Measurements from ENCODE around the gene RIPOR1. TPM values are rescaled to one million over a fixed set of nuclear protein-coding genes. Genes with fewer than 3 reads are reported as not detected.

RIPOR1 gene
- total RNA-seq, 2 donors from 2014 or later = 39.9 to 54.1 TPM

DNA sequence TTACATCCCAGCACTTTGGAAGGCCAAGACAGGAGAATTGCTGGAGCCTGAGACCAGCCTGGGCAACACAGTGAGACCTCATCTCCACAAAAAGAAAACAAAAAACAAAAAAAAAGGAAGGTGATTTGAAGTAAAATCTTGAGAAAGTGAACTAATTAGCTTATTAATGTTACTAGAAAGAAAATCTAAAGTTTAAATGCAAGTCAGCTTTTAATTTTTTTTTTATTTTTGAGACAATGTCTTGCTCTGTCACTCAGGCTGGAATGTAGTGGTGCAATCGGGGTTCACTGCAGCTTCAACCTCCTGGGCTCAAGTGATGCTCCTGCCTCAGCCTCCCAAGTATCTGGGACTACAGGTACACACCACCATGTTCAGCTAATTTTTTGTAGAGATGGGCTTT lies 30.2 kb downstream of the RIPOR1 start:
- Mint-ChIP-seq H3K27me3 (ENCODE audit: insufficient read depth) (no peaks in the 10 kb centered on the region), H3K27ac (no peak overlapping the region)

GRCh38 chr16:67560827-67561342 lies 32.3 kb downstream of the RIPOR1 start:
- Histone ChIP-seq H3K9me3 (ENCODE audit: control insufficient read depth, low read length) (no peaks in the 10 kb centered on the region), H3K4me3 (ENCODE audit: low read length) (peak overlapping the region; percentile 91), H3K27me3 (ENCODE audit: control insufficient read depth, insufficient read depth, low read length, poor library complexity, severe bottlenecking) (no peaks in the 10 kb centered on the region), H3K27ac (ENCODE audit: low read depth, low read length) (no peak overlapping the region), H3K9ac (ENCODE audit: extremely low read depth, low read length, poor library complexity, severe bottlenecking) (peak overlapping the region; percentile 75), H3K36me3 (ENCODE audit: control insufficient read depth, insufficient read depth, low read length) (no peaks in the 10 kb centered on the region), H3K4me1 (ENCODE audit: control insufficient read depth, insufficient read depth, low read length) (no peaks in the 10 kb centered on the region)
- Mint-ChIP-seq H3K27me3 (ENCODE audit: insufficient read depth) (no peaks in the 10 kb centered on the region), H3K4me3 (peak overlapping the region; percentile 80), H3K36me3 (ENCODE audit: low read depth) (peaks cover 5% of the 10 kb centered on the region), H3K4me1 (peaks cover 18% of the 10 kb centered on the region), H3K9me3 (no peaks in the 10 kb centered on the region), H3K27ac (no peak overlapping the region)
- DNase-seq = no peak
- TF ChIP-seq, protein P1, sequence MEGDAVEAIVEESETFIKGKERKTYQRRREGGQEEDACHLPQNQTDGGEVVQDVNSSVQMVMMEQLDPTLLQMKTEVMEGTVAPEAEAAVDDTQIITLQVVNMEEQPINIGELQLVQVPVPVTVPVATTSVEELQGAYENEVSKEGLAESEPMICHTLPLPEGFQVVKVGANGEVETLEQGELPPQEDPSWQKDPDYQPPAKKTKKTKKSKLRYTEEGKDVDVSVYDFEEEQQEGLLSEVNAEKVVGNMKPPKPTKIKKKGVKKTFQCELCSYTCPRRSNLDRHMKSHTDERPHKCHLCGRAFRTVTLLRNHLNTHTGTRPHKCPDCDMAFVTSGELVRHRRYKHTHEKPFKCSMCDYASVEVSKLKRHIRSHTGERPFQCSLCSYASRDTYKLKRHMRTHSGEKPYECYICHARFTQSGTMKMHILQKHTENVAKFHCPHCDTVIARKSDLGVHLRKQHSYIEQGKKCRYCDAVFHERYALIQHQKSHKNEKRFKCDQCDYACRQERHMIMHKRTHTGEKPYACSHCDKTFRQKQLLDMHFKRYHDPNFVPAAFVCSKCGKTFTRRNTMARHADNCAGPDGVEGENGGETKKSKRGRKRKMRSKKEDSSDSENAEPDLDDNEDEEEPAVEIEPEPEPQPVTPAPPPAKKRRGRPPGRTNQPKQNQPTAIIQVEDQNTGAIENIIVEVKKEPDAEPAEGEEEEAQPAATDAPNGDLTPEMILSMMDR (conservative IDR thresholded peaks at IDR 0.05) = no peak
- 89 to 95% methylated on average over 8 of the region's 8 CpGs for WGBS, 2 experiments (ENCODE audit: insufficient coverage in 1 of 2, insufficient read length in 1 of 2)

More for the DNA sequence above, 30.2 kb downstream of the RIPOR1 start:
- no peaks in the 10 kb centered on the region for H3K36me3 ChIP-seq (ENCODE audit: control insufficient read depth, insufficient read depth, low read length)
- H3K4me3 ChIP-seq (ENCODE audit: low read length) = no peak overlapping the region
- Mint-ChIP-seq H3K4me3 (no peak overlapping the region), H3K36me3 (ENCODE audit: low read depth) (peaks cover 3% of the 10 kb centered on the region), H3K4me1 (peaks cover 8% of the 10 kb centered on the region), H3K9me3 (no peaks in the 10 kb centered on the region)
- H3K27me3 ChIP-seq (ENCODE audit: control insufficient read depth, insufficient read depth, low read length, poor library complexity, severe bottlenecking) = no peaks in the 10 kb centered on the region
- H3K9ac ChIP-seq (ENCODE audit: extremely low read depth, low read length, poor library complexity, severe bottlenecking) = no peak overlapping the region
- WGBS, 2 experiments (ENCODE audit: insufficient coverage in 1 of 2, insufficient read length in 1 of 2) = 83 to 84% methylated on average over 1 of the region's 1 CpG
- no peaks in the 10 kb centered on the region for H3K9me3 ChIP-seq (ENCODE audit: control insufficient read depth, low read length)
- H3K27ac ChIP-seq (ENCODE audit: low read depth, low read length) = no peak overlapping the region
- H3K4me1 ChIP-seq (ENCODE audit: control insufficient read depth, insufficient read depth, low read length) = no peaks in the 10 kb centered on the region
- TF ChIP-seq, protein P1 (conservative IDR thresholded peaks at IDR 0.05) = no peak
- DNase-seq = no peak

GRCh38 chr16:67561501-67561823 lies 32.8 kb downstream of the RIPOR1 start:
- H3K4me3 Mint-ChIP-seq = peak overlapping the region; percentile 80
- Histone ChIP-seq H3K4me3 (ENCODE audit: low read length) (peak overlapping the region; percentile 91), H3K27me3 (ENCODE audit: control insufficient read depth, insufficient read depth, low read length, poor library complexity, severe bottlenecking) (no peaks in the 10 kb centered on the region), H3K27ac (ENCODE audit: low read depth, low read length) (peak overlapping the region; percentile 100), H3K9ac (ENCODE audit: extremely low read depth, low read length, poor library complexity, severe bottlenecking) (peak overlapping the region; percentile 75), H3K36me3 (ENCODE audit: control insufficient read depth, insufficient read depth, low read length) (no peaks in the 10 kb centered on the region), H3K4me1 (ENCODE audit: control insufficient read depth, insufficient read depth, low read length) (no peaks in the 10 kb centered on the region), H3K9me3 (ENCODE audit: control insufficient read depth, low read length) (no peaks in the 10 kb centered on the region)
- H3K27ac Mint-ChIP-seq = peak overlapping the region; percentile 94
- TF ChIP-seq, protein P1 (conservative IDR thresholded peaks at IDR 0.05) = no peak
- WGBS, 2 experiments (ENCODE audit: insufficient coverage in 1 of 2, insufficient read length in 1 of 2) = 0 to 4% methylated on average over 7 to 8 of the region's 8 CpGs
- no peak for DNase-seq
- H3K4me1 Mint-ChIP-seq = peaks cover 18% of the 10 kb centered on the region
- no peaks in the 10 kb centered on the region for H3K27me3 Mint-ChIP-seq (ENCODE audit: insufficient read depth)
- H3K36me3 Mint-ChIP-seq (ENCODE audit: low read depth) = peaks cover 5% of the 10 kb centered on the region
- no peaks in the 10 kb centered on the region for H3K9me3 Mint-ChIP-seq

All from endodermal cell (in vitro differentiated cells).